GM18511 (cell line): ENCODE data around the gene GLOD5.

Source experiments
- ATAC-seq: cut with Tn5 transposase; IDR thresholded peaks from one replicate; pipeline ENCODE4 v1.9.1; 2021; ENCODE audit warnings: mild to moderate bottlenecking, moderate library complexity; ENCODE audit not compliant: unreplicated experiment

Gene GLOD5

DNA sequence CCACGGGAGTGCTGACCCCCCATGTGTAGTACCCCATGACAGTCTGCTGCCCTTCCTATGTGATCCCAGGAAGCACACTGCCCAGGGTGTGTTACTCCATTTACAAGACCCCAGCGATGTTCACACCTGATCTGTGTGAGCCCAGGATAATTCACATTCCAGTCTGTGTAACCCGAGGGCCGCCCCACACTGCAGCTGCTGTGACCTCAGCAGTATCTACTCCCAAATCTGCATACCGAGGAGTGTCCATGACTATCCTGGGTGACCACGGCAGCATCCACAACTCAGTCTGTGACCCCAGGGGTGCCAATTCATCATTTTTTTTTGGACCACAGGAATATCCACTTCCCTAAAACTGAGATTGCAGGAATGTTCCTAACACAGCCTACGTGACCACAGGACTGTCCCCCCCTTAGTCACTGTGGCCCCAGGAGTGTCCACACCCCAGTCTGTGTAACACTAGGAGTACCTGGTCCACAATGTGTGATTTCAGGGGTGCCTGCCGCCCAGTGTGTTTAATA, 7.8 kb upstream of the GLOD5 start:
- no peak for ATAC-seq

DNA sequence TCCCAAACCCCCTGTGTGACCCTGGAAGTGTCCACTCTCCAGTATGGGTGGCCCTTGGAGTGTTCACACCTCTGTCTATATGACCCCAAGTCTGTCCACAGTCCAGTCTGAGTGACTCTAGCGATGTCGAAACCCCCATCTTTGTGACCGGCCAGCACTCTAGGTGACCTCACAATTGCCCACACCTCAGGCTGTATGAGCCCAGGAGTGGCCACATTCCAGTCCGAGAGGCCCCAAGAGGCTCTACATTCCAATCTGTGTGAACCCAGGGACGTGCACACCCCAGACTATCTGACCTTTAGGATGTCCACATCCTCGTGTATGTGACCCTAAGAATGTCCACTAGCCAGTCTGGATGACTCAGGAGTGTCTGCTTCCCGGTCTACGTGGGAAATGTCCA, 7.3 kb upstream of the GLOD5 start:
- ATAC-seq, result no peak

- ATAC-seq, result no peak
These were observed 7.7 kb downstream of the GLOD5 start for GRCh38 chrX:48769230-48769629.

DNA sequence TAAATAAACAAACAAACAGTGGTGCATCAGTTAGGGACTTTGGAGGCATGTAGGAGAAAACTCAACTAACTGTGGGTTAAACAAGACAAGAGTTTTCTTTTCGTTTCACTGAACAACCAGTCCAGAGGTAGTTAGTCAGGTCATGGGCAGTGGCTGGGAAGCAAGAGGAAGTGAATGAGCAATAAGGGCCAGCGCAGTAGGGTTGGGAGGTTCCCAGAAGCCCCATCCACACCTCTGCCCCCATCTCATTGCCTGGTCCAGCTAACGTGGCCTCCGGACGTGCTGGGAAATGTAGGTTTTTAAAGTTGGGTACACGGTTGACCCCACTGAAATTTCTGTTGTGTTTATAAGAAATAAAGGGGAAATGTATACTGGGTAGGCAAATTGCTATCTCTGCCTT, 8.7 kb downstream of the GLOD5 start:
- no peak for ATAC-seq

- ATAC-seq, result no peak
These were observed 11.1 kb downstream of the GLOD5 start for GRCh38 chrX:48772602-48773001.

- ATAC-seq, result no peak
These were observed 15.4 kb downstream of the GLOD5 start for GRCh38 chrX:48776818-48777439.

- ATAC-seq, result no peak
These were observed 17.9 kb downstream of the GLOD5 start for GRCh38 chrX:48779399-48779798.

DNA sequence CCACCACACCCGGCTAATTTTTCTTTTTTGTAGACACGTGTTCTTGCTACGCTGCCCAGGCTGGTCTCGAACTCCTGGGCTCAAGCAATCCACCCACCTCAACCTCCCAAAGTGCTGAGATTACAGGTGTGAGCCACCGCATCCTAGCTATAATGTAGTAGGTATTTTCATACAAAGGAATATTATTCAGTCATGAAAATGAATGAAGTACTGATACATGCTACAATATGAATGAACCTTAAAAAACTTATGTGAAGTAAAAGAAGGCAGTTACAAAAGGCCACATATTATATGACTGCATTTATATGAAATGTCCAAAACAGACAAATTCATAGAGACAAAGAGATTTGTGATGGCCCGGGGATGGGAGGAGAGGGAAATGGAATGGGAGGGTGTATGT, 20.2 kb downstream of the GLOD5 start:
- no peak for ATAC-seq

DNA sequence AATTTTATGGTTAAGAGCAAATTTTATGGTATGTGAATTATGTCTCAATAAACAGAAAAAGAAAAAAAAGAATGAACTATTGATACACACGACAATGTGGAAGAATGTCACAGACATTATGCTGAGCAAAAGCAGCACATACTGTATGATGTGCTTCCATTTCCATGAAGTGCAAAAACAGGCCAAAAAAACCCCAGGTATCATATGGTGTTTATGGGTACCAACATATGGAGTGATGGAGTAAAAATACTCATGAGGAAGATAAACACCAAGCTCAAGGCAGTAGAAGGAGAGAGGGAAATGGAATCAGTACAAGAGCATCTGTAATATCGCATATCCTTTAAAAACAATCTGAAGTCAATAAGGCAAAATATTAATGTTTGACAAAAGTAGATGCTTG, 20.7 kb downstream of the GLOD5 start:
- no peak for ATAC-seq

DNA sequence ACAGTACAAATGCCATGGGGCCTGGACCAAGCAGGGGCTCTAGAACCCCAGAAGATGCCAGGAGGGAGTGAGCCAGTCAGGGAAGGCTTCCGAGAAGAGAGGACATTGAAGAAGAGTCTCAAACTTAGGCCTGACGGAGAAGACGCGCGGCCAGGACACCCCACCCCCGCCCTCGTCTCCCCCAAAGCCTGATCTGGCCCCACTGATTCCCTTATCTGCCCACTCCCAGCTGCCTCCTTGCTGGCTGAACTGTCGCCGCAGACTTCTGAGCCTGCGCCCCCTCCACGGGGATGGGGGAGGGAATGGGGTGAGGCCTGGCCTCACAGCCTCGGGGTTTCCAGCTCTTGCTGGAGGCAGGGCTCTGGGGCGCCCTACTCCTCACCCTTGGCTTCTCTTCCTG, 21.2 kb downstream of the GLOD5 start:
- no peak for ATAC-seq

DNA sequence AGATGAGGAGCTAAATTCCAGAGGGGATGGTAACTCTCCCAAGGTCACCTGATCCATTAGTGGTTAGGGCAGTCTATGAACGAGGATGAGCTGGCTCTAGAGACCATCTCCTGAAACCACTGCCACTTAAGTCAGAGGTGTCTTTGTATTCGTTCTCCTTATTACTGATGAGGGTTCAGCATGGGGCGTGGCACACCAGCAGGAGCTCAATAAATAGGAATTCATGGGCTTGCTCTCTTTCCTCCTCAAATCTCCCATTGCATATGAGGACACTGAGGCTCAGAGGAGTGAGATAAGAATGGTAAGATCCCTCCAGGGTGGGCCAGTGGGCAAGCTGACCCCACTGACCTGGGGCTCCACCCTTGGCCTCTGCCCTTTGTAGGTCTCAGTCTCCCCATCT, 23.2 kb downstream of the GLOD5 start:
- ATAC-seq, result no peak

DNA sequence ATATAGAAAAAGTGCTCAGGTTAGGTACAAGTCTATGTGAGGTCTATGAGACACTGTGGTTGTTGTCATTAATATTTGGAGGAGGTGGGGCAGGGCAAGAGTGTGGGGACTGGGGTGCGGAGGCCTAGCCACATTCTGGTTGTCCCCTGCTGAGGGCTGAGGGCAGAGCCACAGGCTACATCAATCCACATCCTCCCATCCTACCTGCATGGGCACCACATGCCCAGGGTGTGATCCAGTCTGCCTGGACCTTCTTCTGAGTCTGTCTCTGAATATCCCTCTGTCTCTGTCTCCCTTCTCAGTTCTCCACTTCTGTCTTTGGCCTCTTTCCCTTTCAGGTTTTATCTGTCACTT, 23.6 kb downstream of the GLOD5 start:
- no peak for ATAC-seq

DNA sequence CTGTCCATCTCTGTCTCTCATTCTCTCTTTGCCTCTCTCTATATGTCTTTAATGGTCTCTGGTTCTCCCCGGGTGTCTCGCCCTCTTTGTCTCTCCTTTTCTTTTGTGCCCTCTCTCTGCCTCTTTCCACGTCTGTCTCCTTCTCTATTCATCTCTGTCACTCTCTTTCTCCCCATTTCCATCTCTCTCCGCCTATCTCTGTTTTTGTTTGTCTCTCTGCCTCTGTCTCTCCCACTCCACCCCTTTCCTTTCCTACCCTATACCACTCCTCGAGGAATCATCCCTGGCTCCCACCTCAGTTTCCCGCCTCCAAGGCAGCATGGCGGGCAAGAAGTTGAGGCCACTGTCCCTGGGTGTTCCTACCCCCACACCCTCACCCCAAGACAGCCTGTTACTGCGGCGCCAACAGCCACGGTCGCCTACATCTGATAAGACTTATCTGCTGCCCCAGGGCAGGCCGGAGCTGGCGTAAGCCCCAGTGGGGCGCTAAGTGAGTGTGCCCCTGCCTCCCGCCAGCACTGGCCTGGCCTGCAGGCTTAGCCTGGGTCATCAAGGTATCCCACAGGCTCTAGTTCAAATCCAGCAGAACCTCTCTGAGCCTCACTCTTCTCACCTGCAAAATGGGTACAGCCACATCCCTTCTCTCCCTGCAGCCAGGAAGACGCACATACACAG, 24.1 kb downstream of the GLOD5 start:
- no peak for ATAC-seq

- no peak for ATAC-seq
These were observed 24.8 kb downstream of the GLOD5 start, which contains the start of gene GATA1 for GRCh38 chrX:48786341-48786800. Gene GATA1, plus strand, starts transcription at chrX:48786590. Its CDS starts 4,520 bp downstream, at chrX:48791110.

- no peak for ATAC-seq
These were observed 25.4 kb downstream of the GLOD5 start for GRCh38 chrX:48786825-48787504.

- no peak for ATAC-seq
These were observed 26.2 kb downstream of the GLOD5 start for GRCh38 chrX:48787505-48788443.

DNA sequence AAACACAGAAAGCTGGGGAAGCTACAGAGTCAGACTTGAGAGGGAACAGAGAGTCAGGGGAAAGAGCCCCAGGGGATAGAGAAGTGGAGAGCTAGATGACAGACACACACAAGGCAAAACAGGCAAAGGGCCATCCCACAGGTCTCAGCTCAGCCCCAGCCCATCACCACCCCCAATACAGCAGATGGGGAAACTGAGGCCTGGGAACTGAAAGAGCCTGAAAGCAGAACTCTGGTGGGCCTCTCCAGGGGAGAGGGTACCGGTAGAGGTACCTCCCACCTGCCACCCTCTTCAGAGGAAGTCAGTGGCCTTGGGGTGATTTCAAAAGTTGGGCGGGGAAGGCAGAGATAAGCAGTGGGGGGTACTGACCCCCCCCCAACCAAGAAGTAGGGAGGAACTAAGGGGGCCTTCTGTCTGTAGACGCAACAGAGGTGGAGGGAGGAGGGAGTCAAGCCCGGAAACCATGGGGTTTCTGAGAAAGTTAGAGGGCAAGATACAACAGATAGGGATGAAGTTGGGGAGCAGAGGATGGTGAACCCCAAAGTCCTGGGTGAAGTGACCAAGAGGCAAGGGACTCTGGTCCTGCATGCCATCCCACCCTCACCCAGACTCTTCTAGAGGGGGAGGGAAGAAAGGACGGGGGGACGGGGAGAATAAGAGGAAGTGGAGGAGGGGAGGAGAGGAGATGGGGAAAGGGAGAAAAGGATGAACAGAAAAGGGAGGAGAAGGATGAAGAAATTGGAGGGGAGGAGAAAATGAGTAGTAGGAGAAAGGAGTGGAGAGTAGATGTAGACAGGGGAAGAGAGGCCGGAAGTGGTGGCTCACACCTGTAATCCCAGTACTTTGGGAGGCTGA, 28.0 kb downstream of the GLOD5 start:
- ATAC-seq, result no peak

DNA sequence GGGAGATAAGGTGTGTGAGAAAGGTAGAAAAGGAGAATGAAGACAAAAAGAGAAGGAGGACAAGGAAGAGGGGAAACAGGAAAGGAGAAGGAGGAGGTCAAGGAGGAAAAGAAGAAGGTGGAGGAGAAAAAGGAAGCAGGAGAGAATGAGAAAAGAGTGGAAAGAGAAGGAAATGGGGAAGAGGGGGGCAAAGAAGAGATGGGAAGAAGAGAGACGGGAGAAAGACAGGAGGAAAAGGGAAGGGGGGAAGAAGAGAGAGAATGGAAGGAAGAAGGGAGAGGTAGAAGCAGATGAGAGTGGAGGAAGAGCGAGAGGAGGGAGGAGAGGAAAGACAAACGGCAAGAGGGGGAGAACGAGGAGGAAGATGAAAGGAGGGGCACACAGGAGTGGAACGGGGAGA, 28.9 kb downstream of the GLOD5 start:
- ATAC-seq, result no peak

DNA sequence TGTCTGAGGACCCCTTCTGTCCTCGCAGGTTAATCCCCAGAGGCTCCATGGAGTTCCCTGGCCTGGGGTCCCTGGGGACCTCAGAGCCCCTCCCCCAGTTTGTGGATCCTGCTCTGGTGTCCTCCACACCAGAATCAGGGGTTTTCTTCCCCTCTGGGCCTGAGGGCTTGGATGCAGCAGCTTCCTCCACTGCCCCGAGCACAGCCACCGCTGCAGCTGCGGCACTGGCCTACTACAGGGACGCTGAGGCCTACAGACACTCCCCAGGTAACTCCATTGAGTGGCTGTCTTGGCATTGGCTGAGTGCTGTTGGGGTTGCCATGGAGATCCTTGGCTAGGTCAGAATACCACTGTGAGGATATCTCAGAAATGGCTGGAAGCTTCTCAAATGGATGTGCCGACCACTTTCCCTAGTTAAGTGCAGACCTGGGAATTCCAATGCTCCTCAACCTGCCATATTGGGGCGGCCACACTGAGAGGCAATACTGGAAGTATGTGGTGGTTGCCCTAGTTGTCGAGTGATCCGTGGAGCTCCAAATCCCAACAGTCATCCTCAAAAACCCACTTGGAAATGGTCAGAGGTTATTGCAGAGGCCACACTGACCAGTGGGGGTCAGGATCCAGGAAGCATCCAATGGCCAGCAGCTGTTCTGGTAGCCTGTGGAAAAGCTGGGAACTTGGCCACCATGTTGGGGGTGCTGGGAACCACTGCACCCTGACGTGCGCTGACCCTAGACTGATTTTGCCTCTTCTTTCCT, 29.7 kb downstream of the GLOD5 start:
- no peak for ATAC-seq
